A673 (cell line): ENCODE measurements around the gene ARHGAP26. TPM values are rescaled to one million over a fixed set of nuclear protein-coding genes. Genes with fewer than 3 reads are reported as not detected.

Experiments
- BruUV-seq: library from RNA; stranded (reverse); fragments of 400-500 nt; replicated peaks from 2 replicates; lab custom pipeline; 2021; lab: Mats Ljungman, UMichigan
- CTCF ChIA-PET: fragments of 300-600 bp; sonication (Branson Sonifier 250); formaldehyde crosslinking; loops from one replicate; lab custom pipeline; 2022; ENCODE audit warnings: antibody characterized with exemption; lab: Charles Lee
- POLR2A ChIA-PET: fragments of 300-600 bp; sonication (Branson Sonifier 250); formaldehyde crosslinking; loops from one replicate; lab custom pipeline; 2022; ENCODE audit warnings: antibody characterized with exemption; ENCODE audit not compliant: low non-redundant PET; lab: Charles Lee
- DNase-seq: peaks from one replicate; pipeline ENCODE4 v3.0.0-alpha.2; 2015; ENCODE audit warnings: low spot score
- H3K27ac ChIP-seq: fragments of 200-600 bp; sonication (generic); 2 replicates; pipeline ENCODE4 v1.5.1; 2016; ENCODE audit warnings: mixed run types, low read depth, mild to moderate bottlenecking, mixed read lengths, antibody characterized with exemption, low read length; ENCODE audit not compliant: poor library complexity, severe bottlenecking
- H3K27me3 ChIP-seq: fragments of 200-600 bp; sonication (generic); replicated peaks from 2 replicates; pipeline ENCODE4 v1.6.1; 2017; ENCODE audit warnings: mixed run types, low read depth, mild to moderate bottlenecking, mixed read lengths, antibody characterized with exemption, low read length; ENCODE audit not compliant: insufficient read depth, poor library complexity
- H3K36me3 ChIP-seq: fragments of 200-600 bp; sonication (generic); 2 replicates; pipeline ENCODE4 v1.6.1; 2016; ENCODE audit warnings: mixed run types, mild to moderate bottlenecking, mixed read lengths, antibody characterized with exemption, low read length; ENCODE audit not compliant: insufficient read depth, poor library complexity, severe bottlenecking
- H3K4me1 ChIP-seq: fragments of 200-600 bp; sonication (generic); 2 replicates; pipeline ENCODE4 v1.6.1; 2017; ENCODE audit warnings: mixed run types, mild to moderate bottlenecking, mixed read lengths, antibody characterized with exemption, low read length; ENCODE audit not compliant: insufficient read depth, poor library complexity, severe bottlenecking
- H3K4me3 ChIP-seq: fragments of 200-600 bp; sonication (generic); 2 replicates; pipeline ENCODE4 v1.5.1; 2016; ENCODE audit warnings: low read depth, mixed run types, mild to moderate bottlenecking, mixed read lengths, low read length; ENCODE audit not compliant: poor library complexity, severe bottlenecking
- H3K9me3 ChIP-seq: fragments of 200-600 bp; sonication (generic); 2 replicates; pipeline ENCODE4 v1.6.1; 2016; ENCODE audit warnings: mixed run types, low read depth, mild to moderate bottlenecking, mixed read lengths, antibody characterized with exemption, low read length; ENCODE audit not compliant: poor library complexity, severe bottlenecking
- CTCF ChIP-seq: fragments of 300-800, 200-600 bp; sonication (generic); conservative IDR thresholded peaks from 2 replicates; pipeline ENCODE4 v1.5.1; 2017; ENCODE audit warnings: low read depth, mild to moderate bottlenecking, antibody characterized with exemption, low read length, moderate library complexity, mixed read lengths
- EZH2 ChIP-seq: fragments of 200-600 bp; sonication (generic); IDR thresholded peaks from 2 replicates; pipeline ENCODE4 v1.6.1; 2017; ENCODE audit warnings: borderline replicate concordance, low read depth, mild to moderate bottlenecking, mixed read lengths, antibody characterized with exemption, low read length; ENCODE audit not compliant: poor library complexity, severe bottlenecking
- intact Hi-C: fragments of 100-400 bp; cut with micrococcal nuclease; formaldehyde crosslinking; loops from one replicate; pipeline ENCODE4 v1.10.0; 2022; ENCODE audit not compliant: unreplicated experiment
- total RNA-seq: library from RNA; stranded (reverse); gene quantifications from 2 replicates; pipeline ENCODE4 v1.2.3, GENCODE V29; 2021

Gene ARHGAP26
- total RNA-seq, 1 experiment from 2014 or later: 25.5 TPM

DNA sequence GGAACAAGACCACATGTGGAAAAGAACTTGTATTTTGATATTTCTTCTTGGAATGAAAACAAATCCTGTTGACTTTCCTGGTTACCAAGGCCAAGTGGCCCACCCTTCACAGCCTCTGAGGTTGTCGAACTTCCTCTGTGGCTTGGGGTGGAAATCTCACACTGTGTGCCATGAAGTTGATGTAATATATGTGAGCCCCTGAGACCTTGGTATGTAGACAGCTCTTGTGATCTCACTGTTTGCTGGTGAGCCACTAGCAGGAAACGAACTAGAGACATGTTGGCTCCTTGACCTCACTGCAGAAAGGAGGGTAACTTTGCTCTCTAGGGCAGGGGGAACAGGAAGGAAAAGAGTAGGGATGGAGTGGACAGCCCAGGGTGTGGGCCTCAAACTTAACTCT is 159.4 kb downstream of the ARHGAP26 start:
- Histone ChIP-seq H3K36me3 (no peaks in the 10 kb centered on the region), H3K9me3 (no peaks in the 10 kb centered on the region), H3K4me3 (no peak overlapping the region), H3K27me3 (no peaks in the 10 kb centered on the region), H3K4me1 (peaks cover 22% of the 10 kb centered on the region), H3K27ac (no peak overlapping the region)
- DNase-seq: no peak
- no peak for TF ChIP-seq CTCF
- TF ChIP-seq EZH2: no peak
- no TSS peak for BruUV-seq
- ChIA-PET POLR2A (no interaction called here), CTCF (no interaction called here)
- intact Hi-C loops: loop anchor here (10.0 kb wide), 1 partner anchor 1035 kb away; no protein-coding TSS in a partner anchor

DNA sequence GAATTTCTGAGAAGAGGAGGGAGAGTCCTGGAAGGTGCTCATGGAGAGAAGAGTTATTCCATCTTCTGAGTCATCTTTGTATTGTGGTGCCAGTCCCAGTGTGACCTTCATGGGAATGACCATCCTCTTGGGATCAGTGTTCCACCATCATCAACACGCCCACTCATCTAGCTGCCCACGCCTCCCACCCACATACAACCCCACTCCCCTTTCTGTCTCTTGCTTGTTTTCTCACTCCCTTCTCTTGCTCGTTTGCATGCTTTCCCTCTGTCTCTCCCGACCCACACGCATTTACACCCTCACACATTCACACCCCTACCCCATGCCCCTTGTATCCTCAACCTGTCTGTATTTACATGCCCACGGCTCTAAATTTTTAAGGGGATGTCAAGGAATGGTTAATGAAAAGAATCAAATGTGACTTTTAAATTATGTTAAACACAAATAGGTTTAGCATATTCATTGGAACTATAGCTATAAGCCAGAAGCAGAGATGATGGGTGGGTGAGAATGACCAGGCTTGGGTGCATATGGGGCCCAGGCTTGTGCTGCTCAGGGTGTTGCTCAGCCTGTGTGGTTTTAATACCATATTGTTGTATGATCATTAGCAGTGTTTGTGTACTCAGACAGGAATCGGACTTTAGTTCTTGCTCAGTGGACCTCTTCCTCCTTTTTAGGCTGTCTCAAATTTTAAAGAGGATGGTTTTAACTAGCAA is 160.4 kb downstream of the ARHGAP26 start:
- POLR2A ChIA-PET: no interaction called here
- no peaks in the 10 kb centered on the region for H3K9me3 ChIP-seq
- TF ChIP-seq CTCF: no peak
- TF ChIP-seq EZH2: no peak
- H3K4me1 ChIP-seq: peaks cover 31% of the 10 kb centered on the region
- intact Hi-C loops: no loop called here
- no peak overlapping the region for H3K4me3 ChIP-seq
- no peak for DNase-seq
- BruUV-seq: no TSS peak
- CTCF ChIA-PET: no interaction called here
- H3K36me3 ChIP-seq: no peaks in the 10 kb centered on the region
- no peak overlapping the region for H3K27ac ChIP-seq
- no peaks in the 10 kb centered on the region for H3K27me3 ChIP-seq

GRCh38 chr5:142931896-142932686 is 161.9 kb downstream of the ARHGAP26 start:
- H3K27ac ChIP-seq: no peak overlapping the region
- no TSS peak for BruUV-seq
- POLR2A ChIA-PET: no interaction called here

More at GRCh38 chr5:142931896-142932686, 161.9 kb downstream of the ARHGAP26 start:
- intact Hi-C loops: no loop called here
- no peak for DNase-seq
- TF ChIP-seq EZH2: no peak
- TF ChIP-seq CTCF: no peak
- no peak overlapping the region for H3K4me3 ChIP-seq
- H3K27me3 ChIP-seq: no peaks in the 10 kb centered on the region
- CTCF ChIA-PET: no interaction called here
- H3K9me3 ChIP-seq: no peaks in the 10 kb centered on the region
- no peaks in the 10 kb centered on the region for H3K36me3 ChIP-seq
- peaks cover 37% of the 10 kb centered on the region for H3K4me1 ChIP-seq
